GM12878 (cell line): ENCODE data around the gene PPP4C. TPM values are rescaled to one million over a fixed set of nuclear protein-coding genes. Genes with fewer than 3 reads are reported as not detected.

ENCODE experiments used
- ATAC-seq: fragments of 200-7000 bp; cut with Tn5 transposase; 3 replicates; pipeline ENCODE4 v1.9.1; 2020; ENCODE audit warnings: mild to moderate bottlenecking, moderate library complexity
- BruUV-seq: library from RNA; stranded (reverse); fragments of 400-500 nt; replicated peaks from 2 replicates; lab custom pipeline; 2021; lab: Mats Ljungman, UMichigan
- CTCF ChIA-PET: fragments of 300-600 bp; sonication (Branson Sonifier 250); formaldehyde crosslinking; extraction: SDS; loops from one replicate; lab custom pipeline; 2021; ENCODE audit warnings: inconsistent platforms; lab: Yijun Ruan, JAX
- POLR2A ChIA-PET: fragments of 350-600 bp; formaldehyde crosslinking; extraction: SDS; loops from one replicate; lab custom pipeline; 2021; ENCODE audit warnings: inconsistent platforms; lab: Charles Lee
- RAD21 ChIA-PET: fragments of 300-600 bp; sonication (Branson Sonifier 250); formaldehyde crosslinking; loops from one replicate; lab custom pipeline; 2023; ENCODE audit warnings: antibody characterized with exemption; ENCODE audit not compliant: unreplicated experiment; lab: Charles Lee
- SMC1A ChIA-PET: fragments of 300-600 bp; sonication (Branson Sonifier 250); formaldehyde crosslinking; loops from one replicate; lab custom pipeline; 2023; ENCODE audit not compliant: unreplicated experiment, uncharacterized antibody; lab: Charles Lee
- DNase-seq: peaks from one replicate; pipeline ENCODE4 v3.0.0-alpha.2; 2011; ENCODE audit warnings: low read depth, low spot score
- FAIRE-seq: peaks from 3 replicates; lab custom pipeline; 2011; peaks lifted over from hg19 to GRCh38; lab: Jason Lieb, UNC
- H2AFZ ChIP-seq: 2 replicates; pipeline ENCODE4 v1.6.0; 2011; ENCODE audit warnings: low read depth, low read length, control low read depth; ENCODE audit not compliant: control insufficient read depth
- H3K27ac ChIP-seq: 2 replicates; pipeline ENCODE4 v1.5.1; 2011; ENCODE audit warnings: control low read depth; ENCODE audit not compliant: control insufficient read depth, insufficient read depth
- H3K27me3 ChIP-seq, 2 experiments: replicated peaks in 1 of 2; 2 replicates each; pipeline versions ENCODE4 v1.6.0 to v1.6.1; 2011; ENCODE audit warnings: low read length in 1 of 2; ENCODE audit not compliant: control insufficient read depth in 2 of 2, insufficient read depth in 2 of 2
- H3K36me3 ChIP-seq, 2 experiments: 2 replicates each; pipeline ENCODE4 v1.5.1; 2011; ENCODE audit warnings: low read length in 1 of 2; ENCODE audit not compliant: control insufficient read depth in 2 of 2, insufficient read depth in 2 of 2
- H3K4me1 ChIP-seq: 2 replicates; pipeline ENCODE4 v1.6.1; 2011; ENCODE audit warnings: mild to moderate bottlenecking, low read length, moderate library complexity, mixed read lengths; ENCODE audit not compliant: control insufficient read depth, insufficient read depth
- H3K4me2 ChIP-seq: 2 replicates; pipeline ENCODE4 v1.6.0; 2011; ENCODE audit warnings: control low read depth; ENCODE audit not compliant: control insufficient read depth, insufficient read depth
- H3K4me3 ChIP-seq: fragments of 200-600 bp; sonication (generic); 2 replicates; pipeline ENCODE4 v1.5.1; 2016
- H3K79me2 ChIP-seq: 2 replicates; pipeline ENCODE4 v1.6.0; 2011; ENCODE audit warnings: low read length; ENCODE audit not compliant: control insufficient read depth, insufficient read depth
- H3K9ac ChIP-seq: 2 replicates; pipeline ENCODE4 v1.8.0; 2011; ENCODE audit warnings: low read length, control low read depth, mixed read lengths; ENCODE audit not compliant: control insufficient read depth, insufficient read depth
- H3K9me3 ChIP-seq: replicated peaks from 3 replicates; pipeline ENCODE4 v1.5.1; 2011; ENCODE audit warnings: mild to moderate bottlenecking, low read length; ENCODE audit not compliant: control insufficient read depth, insufficient read depth
- H4K20me1 ChIP-seq: 2 replicates; pipeline ENCODE4 v1.6.0; 2011; ENCODE audit not compliant: control insufficient read depth, insufficient read depth
- BMI1 ChIP-seq: fragments of 450-650 bp; IDR thresholded peaks from 2 replicates; pipeline ENCODE4 v1.6.1; 2016; ENCODE audit warnings: mild to moderate bottlenecking, moderate library complexity, borderline replicate concordance
- DPF2 ChIP-seq: fragments of 450-650 bp; IDR thresholded peaks from 2 replicates; pipeline ENCODE4 v1.6.1; 2017; ENCODE audit warnings: mild to moderate bottlenecking
- MEF2B ChIP-seq: fragments of 450-650 bp; IDR thresholded peaks from 2 replicates; pipeline ENCODE4 v1.6.1; 2018; ENCODE audit warnings: mild to moderate bottlenecking, moderate library complexity; ENCODE audit not compliant: partially characterized antibody, poor library complexity, severe bottlenecking
- WGBS: methylation state at CpG from one replicate; pipeline ENCODE4 v1.1.6; 2016; ENCODE audit warnings: low lambda C conversion rate; ENCODE audit not compliant: insufficient replicate concordance, insufficient coverage; ENCODE audit errors: missing lambda C conversion rate; 5-methylcytosine and 5-hydroxymethylcytosine counted together
- in situ Hi-C: fragments of 300-500 bp; cut with MboI; formaldehyde crosslinking; loops from 9 replicates; pipeline ENCODE4 v1.14.3; 2018; ENCODE audit warnings: mixed read lengths
- intact Hi-C: fragments of 100-400 bp; cut with micrococcal nuclease; formaldehyde crosslinking; loops from one replicate; pipeline ENCODE4 v1.14.2; 2022; ENCODE audit not compliant: unreplicated experiment
- polyA plus RNA-seq, 11 experiments: library from polyadenylated mRNA; depleted of rRNA in 4 of 11; unstranded in 6 of 11; stranded (reverse) in 5 of 11; fragments of >200 nt; fragmentation: Nextera tagmentation in 4 of 11; fragmentation: Illumina TruSeq in 1 of 11; extraction: Ambion mirVana in 4 of 11; extraction: Trizol in 1 of 11; gene quantifications; 1 replicate in 1 of 11; 2 replicates in 10 of 11; pipeline versions ENCODE4 v1.2.1 to v1.2.3, GENCODE V29; 2011 to 2016; ENCODE audit warnings: inconsistent platforms in 2 of 11, missing spikeins in 2 of 11, low read depth in 1 of 11
- total RNA-seq, 4 experiments: library from RNA; depleted of rRNA in 3 of 4; stranded (reverse); fragments of >200 nt in 3 of 4; fragmentation: Illumina TruSeq in 1 of 4; extraction: Trizol in 1 of 4; gene quantifications; 2 replicates each; pipeline versions ENCODE4 v1.2.1 to v1.2.3, GENCODE V29; 2013 to 2021

The PPP4C gene
- total and polyA plus RNA-seq, 10 of the 15 experiments (the other 5 are each of a cell fraction or from before 2014, with no cell fraction given) = 2.7 to 240 (median 124) TPM

- in situ Hi-C loops = loop anchor here (25.0 kb wide), 1 partner anchor 1792 kb away; no protein-coding TSS in a partner anchor
- Histone ChIP-seq H2AFZ (peak overlapping the region; percentile 41; the same call in 1 of the 2 replicates), H3K79me2 (peaks cover 2% of the 10 kb centered on the region; the same call in 1 of the 2 replicates), H4K20me1 (no peaks in the 10 kb centered on the region), H3K27me3 (no peaks in the 10 kb centered on the region), H3K9me3 (peaks cover 15% of the 10 kb centered on the region), H3K4me3 (peak overlapping the region; percentile 78), H3K4me2 (peak overlapping the region; percentile 68), H3K36me3 (no peaks in the 10 kb centered on the region; a peak in 1 of 4 replicates), H3K9ac (peak overlapping the region; percentile 41), H3K4me1 (peaks cover 26% of the 10 kb centered on the region), H3K27ac (peak overlapping the region; percentile 66)
- peak; percentile 12; the same call in 1 of the 2 replicates for TF ChIP-seq DPF2
- TF ChIP-seq BMI1 = no peak
- peak; percentile 40 for TF ChIP-seq MEF2B
- intact Hi-C loops = loop anchor here (10.0 kb wide), 1 partner anchor 259 kb away; the partner anchor contains the start of gene CD2BP2
- no peak for FAIRE-seq
- WGBS = 7% methylated on average over 33 of the region's 47 CpGs
- CTCF ChIA-PET = interaction anchor here (4.5 to 6.8 kb wide), 2 partner anchors 31 to 89 kb away, joined by 45 to 77 read pairs; partner anchors contain the start of genes ALDOA and CORO1A
- POLR2A ChIA-PET = interaction anchor here (1.0 to 5.3 kb wide), 4 partner anchors 19 to 275 kb away, joined by 4 to 59 read pairs (median 5); partner anchors contain the start of genes ALDOA, CORO1A and TBC1D10B
- ATAC-seq = no peak
- no TSS peak for BruUV-seq
- DNase-seq = no peak
- SMC1A ChIA-PET = interaction anchor here (0.6 to 1.3 kb wide), 2 partner anchors 16 to 30 kb away, joined by 3 read pairs; partner anchors contain the start of gene ALDOA
- RAD21 ChIA-PET = no interaction called here
Observed at GRCh38 chr16:30095166-30096078, 19.6 kb downstream of the PPP4C start.
